Muscle of leg (tissue), 11 donors: ENCODE data around the gene USP47. TPM values are rescaled to one million over a fixed set of nuclear protein-coding genes. Genes with fewer than 3 reads are reported as not detected.

Experiments used
- DNase-seq: peaks from one replicate; pipeline ENCODE4 v3.0.0; 2013
- H3K27ac ChIP-seq: one replicate; pipeline ENCODE4 v1.5.1; 2013; ENCODE audit warnings: mild to moderate bottlenecking, low read length, control low read depth
- H3K27me3 ChIP-seq: one replicate; pipeline ENCODE4 v1.6.1; 2013; ENCODE audit warnings: low read length; ENCODE audit not compliant: control insufficient read depth, insufficient read depth
- H3K36me3 ChIP-seq: one replicate; pipeline ENCODE4 v1.6.1; 2013; ENCODE audit warnings: low read length; ENCODE audit not compliant: control insufficient read depth, insufficient read depth
- H3K4me1 ChIP-seq: one replicate; pipeline ENCODE4 v1.6.1; 2013; ENCODE audit warnings: low read length; ENCODE audit not compliant: control insufficient read depth, insufficient read depth
- H3K4me3 ChIP-seq: one replicate; pipeline ENCODE4 v1.5.1; 2013; ENCODE audit warnings: low read length, control low read depth
- H3K9me3 ChIP-seq: replicated peaks from 2 replicates; pipeline ENCODE4 v1.6.1; 2013; ENCODE audit warnings: low read depth, low read length; ENCODE audit not compliant: control insufficient read depth
- WGBS: methylation state at CpG from one replicate; pipeline ENCODE4 v1.1.5; 2013; ENCODE audit warnings: missing lambda C conversion rate; ENCODE audit not compliant: insufficient coverage; 5-methylcytosine and 5-hydroxymethylcytosine counted together
- polyA plus RNA-seq, 8 donors: library from polyadenylated mRNA; unstranded; fragments of 120-200 nt; gene quantifications; one replicate each; pipeline versions ENCODE4 v1.2.1 to v1.2.3, GENCODE V29; 2013; ENCODE audit warnings: inconsistent platforms in 1 of 8, low replicate concordance in 1 of 8; ENCODE audit not compliant: insufficient read length in 8 of 8, insufficient read depth in 1 of 8
- total RNA-seq: library from RNA; stranded (reverse); fragments of 120-200 nt; gene quantifications from one replicate; pipeline ENCODE4 v1.2.4, GENCODE V29; 2013

USP47 gene
- total and polyA plus RNA-seq, 9 donors, result 50.1 to 74.4 (median 67.7) TPM

DNA sequence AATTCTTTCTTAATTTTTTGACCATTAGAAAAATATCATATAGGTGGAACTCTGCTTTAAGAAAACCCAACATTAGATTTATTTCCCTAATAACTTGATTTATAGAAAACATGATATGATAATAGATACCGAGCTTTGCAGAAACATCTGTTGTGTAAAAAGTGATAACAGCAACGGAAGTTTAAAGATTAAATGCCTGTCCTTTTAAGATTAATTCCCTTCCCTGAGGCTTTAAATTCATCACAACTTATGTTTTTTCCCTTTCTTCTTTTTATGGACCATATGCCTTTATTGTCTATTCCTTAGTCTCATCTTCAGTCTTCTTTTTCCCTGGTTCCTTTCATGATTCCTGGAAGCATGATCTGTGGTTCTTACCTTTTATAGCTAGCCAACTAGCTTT lies 1.9 kb downstream of the USP47 start:
- Histone ChIP-seq H3K27me3 (no peaks in the 10 kb centered on the region), H3K27ac (peak overlapping the region; percentile 99), H3K4me3 (peak overlapping the region; percentile 81), H3K36me3 (no peaks in the 10 kb centered on the region), H3K4me1 (no peaks in the 10 kb centered on the region), H3K9me3 (no peaks in the 10 kb centered on the region)
- WGBS, result no CpG with 5 or more reads among the region's 2 CpGs
- no peak for DNase-seq

- peak overlapping the region; percentile 2 for H3K4me3 ChIP-seq
These were observed 2.5 kb downstream of the USP47 start for GRCh38 chr11:11844272-11844671.

DNA sequence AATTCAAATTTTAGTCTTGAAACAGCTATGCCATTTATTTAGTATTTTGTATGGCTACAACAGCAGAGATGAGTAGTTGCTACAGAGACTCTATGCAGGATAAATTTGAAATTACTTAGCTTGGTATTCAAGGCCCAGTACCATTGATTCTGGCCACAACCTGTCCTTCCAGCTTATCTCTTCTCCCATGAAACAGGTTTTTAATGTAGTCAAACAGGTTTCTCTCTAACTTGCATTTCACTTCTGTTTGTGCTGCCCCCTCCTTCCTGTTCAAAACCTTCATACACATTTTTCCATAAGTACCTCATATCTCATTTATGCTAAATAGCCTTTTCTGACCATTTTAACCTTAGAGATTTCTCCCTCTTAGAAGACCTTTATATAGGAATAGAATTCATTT lies 3.3 kb downstream of the USP47 start:
- H3K27ac ChIP-seq, result no peak overlapping the region

More at GRCh38 chr11:11844272-11844671, 2.5 kb downstream of the USP47 start:
- no peaks in the 10 kb centered on the region for H3K27me3 ChIP-seq
- H3K4me1 ChIP-seq, result no peaks in the 10 kb centered on the region
- H3K27ac ChIP-seq, result peak overlapping the region; percentile 99
- no peaks in the 10 kb centered on the region for H3K36me3 ChIP-seq
- DNase-seq, result no peak
- H3K9me3 ChIP-seq, result no peaks in the 10 kb centered on the region
- WGBS, result no CpG with 5 or more reads among the region's 1 CpG

GRCh38 chr11:11845551-11845950 lies 3.8 kb downstream of the USP47 start:
- no peak overlapping the region for H3K27ac ChIP-seq
- no peaks in the 10 kb centered on the region for H3K27me3 ChIP-seq
- H3K4me3 ChIP-seq, result no peak overlapping the region
- WGBS, result no CpG with 5 or more reads among the region's 1 CpG
- H3K4me1 ChIP-seq, result no peaks in the 10 kb centered on the region
- H3K9me3 ChIP-seq, result no peaks in the 10 kb centered on the region
- no peak for DNase-seq
- H3K36me3 ChIP-seq, result no peaks in the 10 kb centered on the region

More for the DNA sequence above, 3.3 kb downstream of the USP47 start:
- Histone ChIP-seq H3K9me3 (no peaks in the 10 kb centered on the region), H3K4me3 (no peak overlapping the region), H3K36me3 (no peaks in the 10 kb centered on the region), H3K4me1 (no peaks in the 10 kb centered on the region), H3K27me3 (no peaks in the 10 kb centered on the region)
- no peak for DNase-seq

- Histone ChIP-seq H3K27ac (no peak overlapping the region), H3K4me3 (no peak overlapping the region), H3K36me3 (no peaks in the 10 kb centered on the region), H3K9me3 (no peaks in the 10 kb centered on the region), H3K27me3 (no peaks in the 10 kb centered on the region), H3K4me1 (no peaks in the 10 kb centered on the region)
- WGBS, result no CpG with 5 or more reads among the region's 2 CpGs
- DNase-seq, result no peak
These were observed 5.3 kb downstream of the USP47 start for GRCh38 chr11:11847082-11847481.

DNA sequence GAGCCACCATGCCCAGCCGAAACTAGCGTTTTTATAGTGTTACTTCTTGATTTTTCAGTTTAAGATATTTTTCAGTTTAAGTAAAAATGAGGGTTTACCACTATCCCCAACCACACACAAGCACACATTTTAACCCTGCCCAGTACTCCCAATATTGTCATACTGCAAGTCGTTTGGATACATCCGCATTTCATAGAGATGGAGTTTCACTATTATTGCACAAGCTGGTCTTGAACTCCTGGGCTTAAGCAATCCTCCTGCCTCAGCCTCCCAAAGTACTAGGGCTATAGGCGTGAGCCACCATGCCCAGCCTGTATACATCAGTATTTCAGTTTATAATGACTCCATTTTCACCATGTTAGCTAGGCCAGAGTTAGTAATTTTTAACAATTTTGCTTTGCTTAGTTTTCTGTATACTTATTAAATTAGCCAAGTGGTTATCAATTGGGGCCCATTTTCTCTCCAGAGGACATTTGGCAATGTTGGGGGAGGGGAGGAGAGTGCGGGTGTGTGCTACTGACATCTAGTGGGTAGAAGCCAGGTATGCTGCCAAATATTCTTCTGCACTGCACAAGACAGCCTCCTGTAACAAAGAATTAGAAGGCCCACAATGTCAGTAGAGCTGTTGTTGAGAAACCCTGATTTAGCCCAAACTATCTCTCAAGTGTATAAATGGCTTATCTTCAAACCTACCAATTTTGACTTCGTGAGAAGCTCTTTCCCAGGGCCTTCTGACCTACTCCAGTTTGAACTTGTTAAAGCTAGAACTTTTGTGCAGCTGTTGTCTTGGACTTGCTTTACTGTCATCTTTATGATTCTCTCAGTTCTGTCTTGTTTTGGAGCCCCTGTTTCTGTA lies 7.3 kb downstream of the USP47 start:
- Histone ChIP-seq H3K4me1 (no peaks in the 10 kb centered on the region), H3K9me3 (no peaks in the 10 kb centered on the region), H3K36me3 (no peaks in the 10 kb centered on the region), H3K27ac (peak overlapping the region; percentile 56), H3K4me3 (no peak overlapping the region), H3K27me3 (no peaks in the 10 kb centered on the region)
- WGBS, result 95% methylated on average over 2 of the region's 7 CpGs
- peak; percentile 54 for DNase-seq

DNA sequence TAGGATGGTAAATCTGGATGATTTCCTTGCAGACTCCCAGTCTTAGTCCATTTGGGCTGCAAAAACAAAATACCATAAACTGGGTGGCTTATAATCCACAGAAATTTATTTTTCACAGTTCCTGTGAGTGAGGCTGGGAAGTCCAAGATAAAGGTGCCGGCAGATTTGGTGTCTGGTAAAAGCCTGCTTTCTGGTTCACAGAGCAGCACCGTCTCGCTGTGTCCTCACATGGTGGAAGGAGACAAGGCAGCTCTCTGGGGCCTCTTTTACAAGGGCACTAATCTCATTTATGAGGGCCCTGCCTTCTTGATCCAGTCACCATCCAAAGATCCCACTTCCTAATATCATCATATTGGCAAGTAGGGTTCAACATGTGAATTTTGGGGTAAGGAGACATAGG lies 8.9 kb downstream of the USP47 start:
- Histone ChIP-seq H3K27ac (no peak overlapping the region), H3K27me3 (no peaks in the 10 kb centered on the region), H3K36me3 (no peaks in the 10 kb centered on the region), H3K4me1 (no peaks in the 10 kb centered on the region), H3K4me3 (no peak overlapping the region), H3K9me3 (no peaks in the 10 kb centered on the region)
- no peak for DNase-seq
- WGBS, result 80% methylated on average over 1 of the region's 3 CpGs

GRCh38 chr11:11856638-11857037 lies 14.9 kb downstream of the USP47 start:
- Histone ChIP-seq H3K4me3 (no peak overlapping the region), H3K4me1 (no peaks in the 10 kb centered on the region), H3K9me3 (no peaks in the 10 kb centered on the region), H3K27ac (no peak overlapping the region), H3K27me3 (no peaks in the 10 kb centered on the region), H3K36me3 (no peaks in the 10 kb centered on the region)
- no peak for DNase-seq
- no CpG with 5 or more reads among the region's 1 CpG for WGBS

- Histone ChIP-seq H3K9me3 (no peaks in the 10 kb centered on the region), H3K36me3 (no peaks in the 10 kb centered on the region), H3K4me1 (no peaks in the 10 kb centered on the region), H3K27me3 (no peaks in the 10 kb centered on the region), H3K27ac (no peak overlapping the region), H3K4me3 (no peak overlapping the region)
- 91% methylated on average over 5 of the region's 5 CpGs for WGBS
- no peak for DNase-seq
These were observed 16.0 kb downstream of the USP47 start for GRCh38 chr11:11857769-11858168.

GRCh38 chr11:11858676-11859075 lies 16.9 kb downstream of the USP47 start:
- H3K27ac ChIP-seq, result no peak overlapping the region
- no peaks in the 10 kb centered on the region for H3K27me3 ChIP-seq
- DNase-seq, result no peak
- no peaks in the 10 kb centered on the region for H3K4me1 ChIP-seq
- H3K36me3 ChIP-seq, result no peaks in the 10 kb centered on the region
- no peaks in the 10 kb centered on the region for H3K9me3 ChIP-seq
- no peak overlapping the region for H3K4me3 ChIP-seq
- 50% methylated on average over 1 of the region's 1 CpG for WGBS
